Sigmoid colon (tissue), 4 donors: ENCODE measurements around the gene FANCD2.

Experiments used
- EP300 ChIP-seq, 4 donors: sonication (generic); formaldehyde crosslinking; IDR thresholded peaks; one replicate each; pipeline ENCODE4 v1.6.1; 2017; ENCODE audit warnings: antibody characterized with exemption in 4 of 4
- POLR2A ChIP-seq, 2 donors: fragments of 450-650 bp; IDR thresholded peaks; one replicate each; pipeline ENCODE4 v1.6.1; 2016; ENCODE audit warnings: antibody characterized with exemption in 2 of 2, mild to moderate bottlenecking in 2 of 2, moderate library complexity in 2 of 2
- POLR2AphosphoS5 ChIP-seq, 4 donors: sonication (generic); formaldehyde crosslinking; IDR thresholded peaks; one replicate each; pipeline ENCODE4 v1.6.1; 2017; ENCODE audit warnings: antibody characterized with exemption in 4 of 4
- TF ChIP-seq, protein P1 (sequence below), 4 experiments: fragments of 450-650 bp in 3 of 4; fragments of 200-600 bp in 1 of 4; IDR thresholded peaks; one replicate each; pipeline ENCODE4 v1.5.1; 2016 to 2019; ENCODE audit warnings: antibody characterized with exemption in 4 of 4, mild to moderate bottlenecking in 3 of 4, moderate library complexity in 2 of 4

DNA sequence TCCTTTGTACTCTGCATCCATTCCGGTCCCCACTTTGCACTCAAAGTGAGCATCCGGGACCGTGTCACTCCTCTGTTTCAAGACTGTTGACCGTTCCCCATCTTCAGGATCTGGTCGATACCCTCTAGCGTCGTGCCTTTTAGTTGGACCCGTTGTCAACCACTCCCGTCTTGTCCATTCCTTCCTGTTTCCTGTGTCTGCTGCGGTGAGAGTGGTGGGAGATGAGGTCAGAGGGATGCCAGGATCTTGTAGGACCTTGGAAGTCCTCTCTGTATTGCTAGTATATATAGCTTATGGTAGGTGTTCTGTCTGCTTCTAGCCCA, 89.9 kb downstream of the FANCD2 start:
- TF ChIP-seq, protein P1, sequence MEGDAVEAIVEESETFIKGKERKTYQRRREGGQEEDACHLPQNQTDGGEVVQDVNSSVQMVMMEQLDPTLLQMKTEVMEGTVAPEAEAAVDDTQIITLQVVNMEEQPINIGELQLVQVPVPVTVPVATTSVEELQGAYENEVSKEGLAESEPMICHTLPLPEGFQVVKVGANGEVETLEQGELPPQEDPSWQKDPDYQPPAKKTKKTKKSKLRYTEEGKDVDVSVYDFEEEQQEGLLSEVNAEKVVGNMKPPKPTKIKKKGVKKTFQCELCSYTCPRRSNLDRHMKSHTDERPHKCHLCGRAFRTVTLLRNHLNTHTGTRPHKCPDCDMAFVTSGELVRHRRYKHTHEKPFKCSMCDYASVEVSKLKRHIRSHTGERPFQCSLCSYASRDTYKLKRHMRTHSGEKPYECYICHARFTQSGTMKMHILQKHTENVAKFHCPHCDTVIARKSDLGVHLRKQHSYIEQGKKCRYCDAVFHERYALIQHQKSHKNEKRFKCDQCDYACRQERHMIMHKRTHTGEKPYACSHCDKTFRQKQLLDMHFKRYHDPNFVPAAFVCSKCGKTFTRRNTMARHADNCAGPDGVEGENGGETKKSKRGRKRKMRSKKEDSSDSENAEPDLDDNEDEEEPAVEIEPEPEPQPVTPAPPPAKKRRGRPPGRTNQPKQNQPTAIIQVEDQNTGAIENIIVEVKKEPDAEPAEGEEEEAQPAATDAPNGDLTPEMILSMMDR (IDR thresholded peaks at IDR 0.05) = no peak
- TF ChIP-seq POLR2AphosphoS5 (IDR thresholded peaks at IDR 0.05) (no peak), POLR2A (IDR thresholded peaks at IDR 0.05) (no peak), EP300 (IDR thresholded peaks at IDR 0.05) (no peak)
